CD4-positive, alpha-beta T cell treated with Interleukin-4 for 1 hour (primary cell): ENCODE measurements around the gene PAGE2.
"Not testable (repeated sequence)": the region's sequence is repeated elsewhere in the genome, so short reads cannot be mapped to it uniquely, and the experiment has no call there.

Experiments used
- DNase-seq, 2 donors: peaks; one replicate each; pipeline ENCODE4 v3.0.0-alpha.2; 2020 to 2022

The PAGE2 gene, protein sequence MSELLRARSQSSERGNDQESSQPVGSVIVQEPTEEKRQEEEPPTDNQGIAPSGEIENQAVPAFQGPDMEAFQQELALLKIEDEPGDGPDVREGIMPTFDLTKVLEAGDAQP

DNA sequence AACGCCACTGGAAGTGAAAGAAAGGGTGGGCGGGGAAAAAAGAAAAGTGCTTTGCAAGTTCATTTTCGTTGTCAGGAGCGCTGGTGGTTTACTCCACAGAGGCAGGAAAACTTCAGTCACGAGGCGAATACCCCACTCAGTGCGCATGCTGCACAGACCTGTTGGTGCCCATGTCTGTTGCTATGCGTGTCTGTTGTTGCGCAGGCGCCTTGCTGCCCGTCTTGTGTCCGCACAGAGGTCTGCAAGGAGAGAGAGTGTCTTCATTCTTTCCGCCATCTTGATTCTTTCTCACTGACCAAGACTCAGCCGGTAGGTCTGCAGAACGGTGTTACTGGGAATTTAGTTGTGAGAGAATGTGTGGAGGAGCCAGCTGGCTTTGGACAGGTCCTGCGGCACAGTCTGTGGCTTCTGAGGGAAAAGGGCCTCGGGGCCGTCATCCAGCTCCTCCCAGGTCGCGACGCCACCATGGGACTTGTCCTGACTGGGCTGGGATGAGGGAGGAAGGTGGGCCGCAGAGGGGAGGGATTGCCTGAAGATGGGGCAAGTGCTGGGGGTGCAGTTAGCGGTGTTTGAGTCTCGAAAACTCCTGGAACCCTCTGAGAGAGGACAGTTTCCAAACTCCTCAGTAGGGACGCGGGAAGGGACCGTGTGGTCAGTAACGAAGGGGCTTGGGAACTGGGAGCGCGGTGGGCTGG is at the start of gene PAGE2:
TSS of gene PAGE2 (plus strand) at position 224 of the 695 bp plus-strand sequence. CDS start 1,003 bp downstream, outside the sequence.
- no peak for DNase-seq

DNA sequence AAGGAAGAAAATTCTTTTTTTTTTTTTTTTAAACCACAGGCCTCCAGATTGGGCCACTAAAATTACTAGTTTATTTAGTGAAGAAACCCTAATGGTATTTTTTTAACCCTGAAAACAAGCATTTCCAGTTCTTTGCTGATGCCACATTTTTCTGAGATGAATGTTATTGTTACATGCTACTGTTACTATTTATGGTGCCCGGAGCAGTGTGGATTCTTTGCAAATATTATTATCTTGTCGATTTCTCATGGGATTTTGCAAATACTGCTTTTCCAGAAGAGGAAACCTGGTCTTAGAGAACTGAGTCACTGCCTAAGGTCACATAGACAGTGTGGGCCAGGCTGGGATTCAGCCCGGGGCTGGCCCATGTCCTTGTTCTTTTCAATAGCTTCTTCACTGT is 49.3 kb upstream of the PAGE2 start:
- no peak for DNase-seq

DNA sequence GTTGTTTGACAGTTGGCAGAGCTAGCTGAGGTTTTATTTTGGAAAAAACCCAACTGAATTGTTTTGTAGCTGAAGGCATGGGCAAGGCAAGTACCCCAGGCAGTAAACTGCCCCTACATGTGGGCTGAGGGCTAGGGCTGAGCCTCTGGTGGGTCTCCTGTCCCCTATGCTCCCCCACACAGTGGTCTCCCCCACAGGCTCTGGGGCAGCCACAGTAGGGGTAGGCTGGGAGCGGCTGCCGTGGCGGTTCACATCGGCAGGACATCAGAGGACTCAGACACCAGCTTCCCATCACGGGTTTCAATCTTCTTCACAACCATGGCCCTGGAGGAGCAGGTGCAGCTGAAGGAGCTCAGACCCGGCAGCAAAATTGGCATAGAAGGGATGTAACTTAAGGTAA is 47.3 kb upstream of the PAGE2 start:
- no peak for DNase-seq

DNA sequence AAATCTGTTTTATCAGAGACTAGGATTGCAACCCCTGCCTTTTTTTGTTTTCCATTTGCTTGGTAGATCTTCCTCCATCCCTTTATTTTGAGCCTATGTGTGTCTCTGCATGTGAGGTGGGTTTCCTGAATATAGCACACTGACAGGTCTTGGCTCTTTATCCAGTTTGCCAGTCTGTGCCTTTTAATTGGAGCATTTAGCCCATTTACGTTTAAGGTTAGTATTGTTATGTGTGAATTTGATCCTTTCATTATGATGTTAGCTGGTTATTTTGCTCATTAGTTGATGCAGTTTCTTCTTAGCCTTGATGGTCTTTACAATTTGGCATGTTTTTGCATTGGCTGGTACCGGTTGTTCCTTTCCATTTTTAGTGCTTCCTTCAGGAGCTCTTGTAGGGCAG is 38.2 kb upstream of the PAGE2 start:
- DNase-seq: not testable (repeated sequence)

DNA sequence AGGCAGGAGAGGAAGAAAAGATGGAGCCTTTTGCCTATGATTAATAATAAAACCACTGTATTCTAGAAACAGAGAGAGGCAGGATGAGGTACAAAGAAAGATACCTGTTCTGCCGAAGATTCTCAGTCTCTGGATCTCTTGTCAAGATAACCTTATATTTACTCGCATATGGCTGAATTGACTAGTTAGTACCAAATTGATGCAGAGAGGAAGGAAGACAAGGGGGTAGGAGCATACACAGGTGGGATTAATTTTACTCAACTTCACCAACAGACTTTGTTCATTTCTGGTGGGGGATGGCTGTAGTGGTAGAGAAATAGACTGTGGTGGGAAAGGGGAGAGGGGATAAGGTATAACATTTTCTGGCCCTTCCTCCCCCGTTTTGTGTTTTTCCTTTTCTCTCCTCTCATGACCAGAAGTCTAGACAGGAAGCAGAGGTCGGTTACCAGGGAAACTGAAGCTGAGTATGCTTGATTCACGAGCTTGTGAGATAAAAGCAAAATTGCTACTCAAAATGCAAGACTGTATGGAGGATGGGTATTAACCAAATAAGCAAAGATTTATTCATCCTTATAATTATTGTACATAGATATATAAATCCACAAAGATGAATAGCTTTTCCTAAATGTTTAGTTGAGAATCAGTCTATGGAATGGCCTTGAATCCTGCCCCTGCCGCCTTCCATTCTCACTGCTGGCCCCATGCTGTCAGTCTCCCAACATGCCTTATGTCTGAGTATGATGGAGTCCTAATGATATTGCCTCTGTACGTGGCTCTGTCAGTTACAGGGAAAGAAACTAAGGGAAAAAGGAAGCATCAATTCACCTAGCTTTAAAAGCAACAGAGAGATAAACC is 31.8 kb upstream of the PAGE2 start:
- peak; percentile 47 to 65 for DNase-seq

DNA sequence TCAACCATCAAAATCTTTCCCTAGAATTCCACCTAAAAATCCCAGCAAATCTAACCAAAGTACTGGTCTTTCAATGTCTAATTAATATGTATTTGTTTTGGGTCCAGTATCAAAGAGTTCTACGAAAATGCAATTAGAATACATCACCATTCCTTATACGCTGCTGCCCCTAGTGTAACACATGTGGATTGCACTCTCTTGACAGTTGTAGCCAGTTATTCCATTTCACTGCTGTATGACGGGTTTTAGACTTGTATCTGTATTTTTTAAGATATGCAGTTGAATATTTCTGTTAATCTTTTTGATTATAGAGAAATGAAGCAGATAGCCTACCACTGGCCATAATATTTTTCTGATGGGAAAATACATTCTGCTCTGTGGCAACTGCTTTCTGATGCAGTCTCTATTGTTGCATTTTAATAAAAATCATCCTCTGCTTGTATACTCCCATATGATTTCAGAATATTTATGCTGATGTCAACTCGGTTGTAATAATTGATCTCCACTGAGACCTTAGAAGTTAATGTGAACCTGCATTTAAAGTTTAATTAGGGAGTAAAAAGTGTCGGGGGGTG is 31.1 kb upstream of the PAGE2 start:
- peak; percentile 45 to 60 for DNase-seq

DNA sequence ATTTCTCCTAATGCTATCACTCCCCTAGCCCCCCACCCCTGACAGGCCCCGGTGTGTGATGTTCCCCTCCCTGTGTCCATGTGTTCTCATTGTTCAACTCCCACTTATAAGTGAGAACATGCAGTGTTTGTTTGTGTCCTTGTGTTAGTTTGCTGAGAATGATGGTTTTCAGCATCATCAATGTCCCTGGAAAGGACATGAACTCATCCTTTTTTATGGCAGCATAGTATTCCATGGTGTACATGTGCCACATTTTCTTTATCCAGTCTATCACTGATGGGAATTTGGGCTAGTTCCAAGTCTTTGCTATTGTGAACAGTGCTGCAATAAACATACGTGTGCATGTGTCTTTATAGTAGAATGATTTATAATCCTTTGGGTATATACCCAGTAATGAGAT is 21.6 kb upstream of the PAGE2 start:
- not testable (repeated sequence) for DNase-seq

DNA sequence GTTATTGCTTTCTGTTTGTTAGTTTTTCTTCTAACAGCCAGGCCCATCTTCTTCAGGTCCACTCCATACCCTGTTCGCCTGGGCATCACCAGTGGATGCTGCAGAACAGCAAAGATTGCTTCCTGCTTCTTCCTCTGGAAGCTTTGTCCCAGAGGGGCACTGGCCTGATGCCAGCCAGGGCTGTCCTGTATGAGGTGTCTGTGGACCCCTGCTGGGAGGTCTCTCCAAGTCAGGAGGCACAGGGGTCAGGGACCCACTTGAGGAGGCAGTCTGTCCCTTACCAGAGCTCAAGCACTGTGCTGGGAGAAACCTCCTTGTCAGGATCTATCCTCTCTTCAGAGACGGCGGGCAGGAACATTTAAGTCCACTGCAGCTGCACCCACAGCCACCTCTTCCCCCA is 16.5 kb upstream of the PAGE2 start:
- no peak for DNase-seq

DNA sequence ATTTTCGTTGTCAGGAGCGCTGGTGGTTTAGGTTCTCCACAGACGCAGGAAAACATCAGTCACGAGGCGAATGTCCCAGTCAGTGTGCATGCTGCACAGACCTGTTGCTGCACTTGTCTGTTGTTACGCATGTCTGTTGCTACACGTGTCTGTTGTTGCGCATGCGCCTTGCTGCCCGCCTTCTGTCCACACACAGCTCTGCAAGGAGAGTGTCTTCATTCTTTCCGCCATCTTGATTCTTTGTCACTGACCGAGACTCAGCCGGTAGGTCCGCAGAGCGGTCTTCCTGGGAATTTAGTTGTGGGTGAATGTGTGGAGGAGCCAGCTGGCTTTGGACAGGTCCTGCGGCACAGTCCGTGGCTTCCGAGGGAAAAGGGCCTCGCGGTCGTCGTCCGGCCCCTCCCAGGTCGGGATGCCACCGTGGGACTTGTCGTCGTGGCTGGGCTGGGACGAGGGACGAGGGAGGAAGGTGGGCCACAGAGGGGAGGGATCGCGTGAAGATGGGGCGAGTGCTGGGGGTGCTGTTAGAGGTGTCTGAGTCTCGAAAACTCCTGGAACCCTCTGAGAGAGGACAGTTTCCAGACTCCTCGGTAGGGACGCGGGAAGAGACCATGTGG is 13.9 kb upstream of the PAGE2 start, which contains the start of gene PAGE2B:
TSS of gene PAGE2B (plus strand) at position 180 of the 617 bp plus-strand sequence. CDS start 1,012 bp downstream, outside the sequence.
- no peak for DNase-seq

DNA sequence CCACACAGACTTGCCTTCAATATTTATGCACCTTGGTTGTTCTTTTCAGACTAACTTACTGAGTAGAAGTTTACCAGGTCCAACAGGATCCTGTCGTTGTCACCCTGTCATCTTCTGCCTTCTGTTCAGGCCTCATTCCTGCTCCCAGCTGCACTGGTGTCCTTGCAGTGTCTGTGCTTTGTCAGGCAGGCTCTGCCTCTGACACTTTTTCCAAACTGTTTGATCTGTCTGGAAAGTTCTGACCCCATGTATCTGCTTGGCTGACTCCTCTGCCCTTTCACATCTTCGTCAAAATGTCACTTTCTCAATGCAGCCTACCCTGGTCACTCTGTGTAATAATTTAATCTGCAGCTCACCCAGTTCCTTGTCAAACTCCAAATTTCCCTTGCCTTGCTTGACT is 9.9 kb downstream of the PAGE2 start:
- DNase-seq: no peak

DNA sequence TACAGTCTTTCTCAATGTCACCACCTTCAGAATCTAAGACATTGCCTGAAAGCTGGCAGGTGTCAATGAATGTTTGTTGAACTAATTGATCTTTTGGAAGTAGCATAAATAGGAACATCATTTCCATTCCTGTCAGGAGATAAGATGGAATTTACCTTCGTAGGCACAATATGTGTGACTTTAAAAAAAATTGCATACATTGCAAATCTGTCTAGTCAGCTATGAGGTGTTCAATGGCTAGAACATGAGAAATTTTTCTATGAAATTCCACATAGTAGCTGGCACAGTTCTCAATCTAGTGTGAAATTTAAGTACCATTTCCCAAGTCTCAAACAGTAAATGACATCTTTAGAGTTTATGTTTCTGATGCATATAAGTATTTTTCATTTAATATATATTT is 10.3 kb downstream of the PAGE2 start:
- DNase-seq: no peak

DNA sequence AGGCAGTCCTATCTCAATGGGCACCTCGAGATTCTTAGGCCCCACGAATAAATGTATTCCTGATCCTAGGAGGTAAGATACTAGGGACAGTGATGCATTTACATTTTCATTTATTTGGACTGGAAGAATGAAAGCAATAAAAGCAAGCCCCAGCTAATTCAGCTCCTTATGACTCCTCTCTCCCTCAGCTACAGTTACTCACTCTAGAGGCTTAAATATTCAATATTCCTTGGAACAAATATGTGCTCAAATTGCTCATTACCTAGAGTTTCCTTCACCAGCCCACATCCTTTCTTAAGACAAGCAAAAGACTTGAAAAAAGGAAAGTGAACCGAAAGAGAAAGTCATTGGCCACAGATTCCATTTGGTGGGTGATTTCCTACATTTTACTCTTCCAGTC is 13.9 kb downstream of the PAGE2 start:
- DNase-seq: no peak

DNA sequence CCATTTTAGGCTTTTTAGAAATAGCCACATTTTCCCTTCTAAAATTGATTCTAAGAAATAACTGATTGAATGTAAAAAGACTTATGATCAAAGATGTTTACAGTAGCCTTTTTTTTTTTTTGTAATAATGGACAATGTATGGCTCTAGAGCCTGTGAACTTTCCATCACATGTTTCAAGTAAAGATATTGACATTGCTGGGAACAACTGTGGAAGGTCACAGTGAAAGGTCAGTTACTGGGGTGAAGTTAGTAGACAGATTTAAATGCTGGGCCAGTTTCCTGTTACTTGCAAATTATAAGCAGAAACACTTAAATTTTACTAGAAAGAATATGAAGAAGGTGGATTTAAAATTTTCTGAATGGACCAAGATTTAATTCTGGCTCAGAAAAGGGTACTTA is 18.4 kb downstream of the PAGE2 start:
- no peak for DNase-seq

DNA sequence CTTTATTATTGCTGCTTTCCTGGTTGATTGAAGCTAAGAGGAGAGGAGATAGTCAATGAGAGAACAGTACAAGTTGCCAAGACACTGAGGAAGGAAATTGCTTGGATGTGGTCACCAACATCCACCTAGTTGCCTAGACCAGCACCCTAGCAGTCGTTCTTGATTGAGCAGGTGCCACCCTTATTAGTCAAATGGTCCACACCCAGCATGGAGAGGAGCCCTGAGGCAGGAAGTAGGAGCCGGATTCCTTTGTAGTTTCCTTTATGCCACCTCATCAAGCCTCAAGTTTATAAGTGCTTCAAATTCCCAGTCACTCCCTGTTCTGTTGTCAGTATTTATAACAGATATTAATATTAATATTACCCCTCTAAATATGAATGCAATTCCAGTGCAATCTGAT is 19.1 kb downstream of the PAGE2 start:
- no peak for DNase-seq

DNA sequence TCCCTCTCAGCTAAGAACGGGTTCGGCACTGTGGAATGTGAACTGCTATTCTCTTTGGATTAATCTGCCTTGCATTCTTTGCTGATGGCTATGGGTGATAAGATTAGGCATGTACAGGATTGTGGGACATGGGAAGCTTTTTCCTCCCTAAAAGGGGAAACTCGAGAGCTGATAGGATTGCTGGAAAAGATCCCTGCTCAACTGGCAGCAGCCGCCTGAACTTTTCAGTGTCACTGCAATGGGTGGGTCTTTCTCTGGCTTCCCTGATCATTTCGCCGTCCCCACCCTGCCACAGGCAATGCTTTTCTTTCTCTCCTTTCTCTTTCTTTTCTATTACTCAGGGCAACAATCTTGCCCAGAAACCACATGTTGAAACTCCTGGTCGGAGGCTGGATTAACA is 20.5 kb downstream of the PAGE2 start:
- DNase-seq: no peak

DNA sequence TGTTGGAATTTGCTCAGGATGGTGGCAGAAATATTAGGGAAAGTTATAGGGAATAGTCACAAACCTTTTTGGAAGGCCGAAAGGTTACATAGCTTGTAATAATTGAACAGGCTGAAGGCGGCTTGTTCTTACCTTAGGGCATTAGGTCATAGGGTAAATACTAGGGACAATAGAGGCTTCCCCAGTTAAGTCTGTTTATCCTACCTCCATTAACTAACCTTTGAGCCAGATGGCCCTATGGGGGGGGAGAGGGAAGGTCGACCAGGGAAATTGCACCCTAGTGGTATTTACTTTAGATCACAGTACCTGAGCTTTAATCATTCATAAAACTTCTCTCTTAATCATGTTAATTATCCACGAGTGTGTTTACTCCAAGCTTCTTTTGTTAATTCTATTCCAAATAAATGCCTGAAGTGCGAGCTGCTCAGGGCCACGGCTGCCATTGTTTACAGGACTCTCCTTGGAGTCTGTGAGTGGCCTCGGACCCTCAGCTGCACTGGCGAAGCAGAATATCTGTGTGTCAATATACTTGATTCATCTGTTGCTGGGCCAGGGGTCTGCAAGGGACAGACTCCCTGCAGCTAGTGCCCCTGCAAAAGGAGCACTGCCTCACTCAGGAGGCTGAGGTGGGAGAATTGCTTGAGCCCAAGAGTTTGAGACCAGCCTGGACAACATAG is 22.9 kb downstream of the PAGE2 start:
- DNase-seq: no peak

DNA sequence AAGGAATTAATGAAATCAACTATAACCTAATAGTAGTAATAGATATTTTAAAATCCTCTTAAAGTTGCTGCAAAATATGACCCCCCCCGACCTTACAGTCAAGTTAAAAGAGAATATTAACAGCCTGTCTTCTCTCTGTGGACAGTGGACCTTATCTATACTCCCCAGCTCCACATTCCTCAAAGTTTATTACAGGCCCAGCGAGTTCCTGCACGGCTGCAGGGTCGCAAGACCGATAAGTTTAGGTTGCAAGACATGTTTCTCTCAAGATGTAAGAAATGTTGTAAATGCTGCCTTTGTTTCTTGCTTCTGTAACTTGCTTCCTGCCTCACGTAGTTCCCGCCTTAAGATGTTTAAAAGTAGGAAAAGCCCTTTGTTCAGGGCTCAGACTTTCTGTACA is 27.8 kb downstream of the PAGE2 start:
- not testable (repeated sequence) for DNase-seq

DNA sequence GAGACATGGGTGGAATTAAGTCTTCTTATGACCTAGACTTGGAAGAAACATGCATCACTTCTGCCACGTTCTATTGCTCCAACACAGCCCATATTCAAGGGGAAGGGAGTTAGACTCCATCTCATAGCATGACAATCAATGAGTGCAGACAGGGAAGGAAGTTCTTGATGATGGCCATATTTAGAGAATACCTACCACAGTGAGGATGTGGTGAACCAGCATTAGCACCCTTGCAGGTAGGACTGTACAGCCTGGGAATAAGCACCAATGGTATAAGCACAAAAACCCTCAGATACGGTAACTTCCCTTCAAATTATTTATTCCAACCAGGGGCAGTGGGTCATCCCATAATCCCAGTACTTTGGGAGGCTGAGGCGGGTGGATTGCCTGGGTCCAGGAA is 29.8 kb downstream of the PAGE2 start:
- DNase-seq: peak in 1 of 2 donors; percentile 24

DNA sequence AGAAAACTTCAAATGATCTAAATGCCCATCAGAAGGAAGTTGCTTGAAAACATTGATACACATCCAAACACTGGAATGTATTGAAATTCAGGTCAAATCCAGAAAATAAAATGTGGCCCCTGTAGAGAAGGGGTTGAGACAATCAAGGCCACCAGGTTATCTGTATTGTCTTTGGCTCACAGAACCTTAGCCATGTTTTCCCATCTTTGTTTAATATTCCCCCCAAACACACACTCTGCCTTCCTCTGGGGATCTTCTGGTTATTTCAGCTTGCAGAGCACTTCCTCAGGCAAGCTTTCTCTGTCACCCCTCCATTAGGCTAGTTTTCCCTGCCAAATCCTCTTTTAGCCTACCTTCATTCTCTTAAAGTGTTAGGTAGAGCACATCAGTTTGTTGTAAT is 30.5 kb downstream of the PAGE2 start:
- DNase-seq: no peak

DNA sequence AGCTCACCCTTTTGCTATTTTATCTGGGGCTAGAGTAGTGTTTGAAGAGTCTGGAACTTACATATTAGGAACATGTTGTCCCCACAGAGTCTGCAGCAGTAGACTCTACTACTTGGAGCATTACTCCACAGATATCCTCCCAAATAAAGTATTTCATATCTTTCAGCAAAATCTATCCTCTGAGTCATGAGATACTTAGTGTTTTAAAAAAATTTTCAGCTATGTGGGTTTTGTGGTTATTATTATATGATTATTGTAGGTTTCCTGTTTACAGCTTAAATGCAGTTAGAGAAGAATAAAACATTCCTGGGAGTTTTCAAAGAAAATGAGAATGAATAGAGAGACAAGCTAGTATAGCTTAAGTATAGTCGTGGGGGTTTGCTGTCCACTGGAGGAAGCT is 30.9 kb downstream of the PAGE2 start:
- DNase-seq: no peak

DNA sequence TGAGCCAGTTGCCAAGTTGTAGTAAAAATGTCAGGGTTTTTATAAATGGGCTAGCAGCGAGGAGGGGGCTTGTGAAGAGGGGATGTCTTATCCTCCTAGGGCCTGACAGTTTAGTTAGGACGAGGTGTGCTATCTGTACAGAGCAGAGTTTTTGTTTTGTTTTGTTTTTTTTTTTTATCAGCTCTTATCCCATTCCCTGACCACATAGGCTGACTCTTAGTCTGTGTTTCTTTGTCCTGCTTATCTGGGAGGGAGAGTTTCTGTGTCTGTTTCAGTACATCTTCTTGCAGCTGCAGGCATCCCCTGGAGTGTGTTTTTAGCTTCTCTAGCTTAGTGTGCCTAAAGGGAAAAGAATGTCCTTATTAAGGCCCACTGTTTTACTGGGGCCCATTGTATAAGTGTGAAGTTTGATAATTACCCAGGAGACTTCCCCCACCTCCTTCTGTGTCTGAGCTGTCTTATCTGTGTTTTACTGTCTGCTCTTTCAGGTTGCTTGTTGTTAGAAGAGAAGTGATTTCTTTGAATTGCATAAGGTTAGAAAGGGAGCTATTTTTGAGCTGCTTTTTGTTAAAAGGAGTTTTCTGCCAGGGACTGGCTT is 32.0 kb downstream of the PAGE2 start:
- DNase-seq: no peak

DNA sequence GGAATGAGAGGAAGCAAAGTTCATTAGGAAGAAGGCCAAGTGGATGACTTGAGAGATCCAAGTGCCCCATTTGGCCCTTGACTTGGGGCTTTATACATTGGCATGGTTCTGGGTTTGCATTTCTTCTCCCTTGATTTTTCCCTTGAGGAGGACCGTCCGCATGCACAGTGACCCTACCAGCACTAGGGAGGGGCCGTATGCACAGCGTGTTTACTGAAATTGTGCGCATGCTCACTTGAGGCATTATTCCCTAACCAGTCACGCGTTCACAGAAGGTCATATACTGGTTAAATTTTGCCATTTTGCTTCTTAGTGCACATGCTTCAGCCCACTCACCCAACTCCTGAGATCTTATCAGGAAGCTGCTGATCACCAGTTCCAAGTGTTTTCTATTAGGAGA is 35.1 kb downstream of the PAGE2 start:
- no peak for DNase-seq
